8988T (cell line): ENCODE measurements around the gene NTNG2.

Source experiments
- DNase-seq: peaks from one replicate; pipeline ENCODE4 v3.0.0; 2011

NTNG2 gene

GRCh38 chr9:132175431-132175830 lies 13.6 kb downstream of the NTNG2 start:
- no peak for DNase-seq

- no peak for DNase-seq
These were observed 14.5 kb downstream of the NTNG2 start for GRCh38 chr9:132176338-132176737.

- no peak for DNase-seq
These were observed 20.0 kb downstream of the NTNG2 start for GRCh38 chr9:132181796-132182313.

- no peak for DNase-seq
These were observed 20.6 kb downstream of the NTNG2 start for GRCh38 chr9:132182314-132183091.

GRCh38 chr9:132183134-132183533 lies 21.3 kb downstream of the NTNG2 start:
- DNase-seq, result no peak

GRCh38 chr9:132183715-132184114 lies 21.9 kb downstream of the NTNG2 start:
- DNase-seq, result no peak

- DNase-seq, result no peak
These were observed 22.3 kb downstream of the NTNG2 start for GRCh38 chr9:132184124-132184523.

GRCh38 chr9:132185073-132186009 lies 23.5 kb downstream of the NTNG2 start:
- DNase-seq, result no peak

GRCh38 chr9:132187121-132187620 lies 25.3 kb downstream of the NTNG2 start:
- no peak for DNase-seq

GRCh38 chr9:132190966-132191365 lies 29.1 kb downstream of the NTNG2 start:
- DNase-seq, result no peak

- no peak for DNase-seq
These were observed 30.9 kb downstream of the NTNG2 start for GRCh38 chr9:132192728-132193127.

GRCh38 chr9:132193227-132194124 lies 31.6 kb downstream of the NTNG2 start:
- DNase-seq, result no peak

- DNase-seq, result no peak
These were observed 32.6 kb downstream of the NTNG2 start for GRCh38 chr9:132194508-132194907.

- DNase-seq, result no peak
These were observed 35.5 kb downstream of the NTNG2 start for GRCh38 chr9:132197315-132197714.

- DNase-seq, result no peak
These were observed 36.1 kb downstream of the NTNG2 start for GRCh38 chr9:132197856-132198550.

- DNase-seq, result no peak
These were observed 37.2 kb downstream of the NTNG2 start for GRCh38 chr9:132199056-132199455.

- DNase-seq, result no peak
These were observed 38.8 kb downstream of the NTNG2 start for GRCh38 chr9:132200706-132201105.

GRCh38 chr9:132201139-132201538 lies 39.3 kb downstream of the NTNG2 start:
- no peak for DNase-seq

- DNase-seq, result no peak
These were observed 40.2 kb downstream of the NTNG2 start for GRCh38 chr9:132201780-132202703.

- DNase-seq, result no peak
These were observed 43.0 kb downstream of the NTNG2 start for GRCh38 chr9:132204883-132205282.

GRCh38 chr9:132207215-132207614 lies 45.4 kb downstream of the NTNG2 start:
- DNase-seq, result no peak
